HepG2 (cell line): Measurements from ENCODE around the gene ZKSCAN8. TPM values are rescaled to one million over a fixed set of nuclear protein-coding genes. Genes with fewer than 3 reads are reported as not detected.
A peak's percentile ranks its signal among the peaks of the same experiment; 100 is the strongest.

ENCODE experiments used
- ATF4 ChIP-seq, 2 experiments: fragments of 450-650 bp in 1 of 2; sonication (generic) in 1 of 2; formaldehyde crosslinking; IDR thresholded peaks; 2 replicates each; pipeline versions ENCODE4 v1.5.0 to v1.8.0; 2020 to 2022; ENCODE audit warnings: mild to moderate bottlenecking in 1 of 2, missing genetic modification reagents in 1 of 2
- CBX5 ChIP-seq: sonication (generic); formaldehyde crosslinking; IDR thresholded peaks from 2 replicates; pipeline ENCODE4 v1.4.0; 2020; ENCODE audit warnings: missing genetic modification reagents, borderline replicate concordance
- CCDC6 ChIP-seq: sonication (generic); formaldehyde crosslinking; IDR thresholded peaks from 2 replicates; pipeline ENCODE4 v1.8.1; 2022; ENCODE audit warnings: mild to moderate bottlenecking, missing genetic modification reagents, moderate library complexity
- HCFC1 ChIP-seq: fragments of 150-350 bp; IDR thresholded peaks from 2 replicates; pipeline ENCODE4 v1.6.1; 2014; ENCODE audit warnings: low read depth, low read length
- HNRNPLL ChIP-seq: fragments of 200-400 bp; formaldehyde crosslinking; IDR thresholded peaks from 2 replicates; pipeline ENCODE4 v1.6.1; 2017; ENCODE audit warnings: mild to moderate bottlenecking, low read depth, low read length; ENCODE audit not compliant: poor library complexity, severe bottlenecking
- JUNB ChIP-seq: sonication (generic); formaldehyde crosslinking; IDR thresholded peaks from 2 replicates; pipeline ENCODE4 v1.8.0; 2022; ENCODE audit warnings: missing genetic modification reagents, mild to moderate bottlenecking, borderline replicate concordance
- KIAA2018 ChIP-seq: sonication (generic); formaldehyde crosslinking; IDR thresholded peaks from 2 replicates; pipeline ENCODE4 v1.5.0; 2020; ENCODE audit warnings: mild to moderate bottlenecking, missing genetic modification reagents, borderline replicate concordance
- RFXAP ChIP-seq: sonication (generic); formaldehyde crosslinking; IDR thresholded peaks from 2 replicates; pipeline ENCODE4 v1.4.0; 2020; ENCODE audit warnings: missing genetic modification reagents, borderline replicate concordance
- U2AF1 ChIP-seq: fragments of 200-400 bp; formaldehyde crosslinking; optimal IDR thresholded peaks from 2 replicates; pipeline ENCODE3; 2017; ENCODE audit warnings: mild to moderate bottlenecking, low read depth, low read length
- ZBTB7B ChIP-seq: sonication (generic); formaldehyde crosslinking; IDR thresholded peaks from 2 replicates; pipeline ENCODE4 v1.4.0; 2020; ENCODE audit warnings: missing genetic modification reagents
- ZNF280B ChIP-seq: sonication (generic); formaldehyde crosslinking; IDR thresholded peaks from 2 replicates; pipeline ENCODE4 v1.5.0; 2020; ENCODE audit warnings: missing genetic modification reagents, mild to moderate bottlenecking, borderline replicate concordance
- ZNF343 ChIP-seq: sonication (generic); formaldehyde crosslinking; IDR thresholded peaks from 2 replicates; pipeline ENCODE4 v1.4.0; 2020; ENCODE audit warnings: mild to moderate bottlenecking, missing genetic modification reagents
- ZNF512 ChIP-seq: sonication (generic); formaldehyde crosslinking; IDR thresholded peaks from 2 replicates; pipeline ENCODE4 v1.4.0; 2020; ENCODE audit warnings: mild to moderate bottlenecking, missing genetic modification reagents
- ZNF761 ChIP-seq: sonication (generic); formaldehyde crosslinking; conservative IDR thresholded peaks from 2 replicates; pipeline ENCODE4 v1.4.0; 2020; ENCODE audit warnings: mild to moderate bottlenecking, missing genetic modification reagents
- polyA plus RNA-seq, 8 experiments: library from polyadenylated mRNA; depleted of rRNA in 3 of 8; stranded (reverse) in 7 of 8; unstranded in 1 of 8; fragments of >200 nt; fragmentation: Illumina TruSeq in 4 of 8; extraction: Trizol in 4 of 8; gene quantifications; 2 replicates each; pipeline versions ENCODE4 v1.2.1 to v1.2.3, GENCODE V29; 2011 to 2016; ENCODE audit warnings: low read depth in 4 of 8, missing spikeins in 1 of 8, mixed read lengths in 1 of 8; ENCODE audit not compliant: insufficient read depth in 1 of 8
- total RNA-seq, 5 experiments: library from RNA; depleted of rRNA; stranded (reverse); fragments of >200 nt; fragmentation: Illumina TruSeq; extraction: Trizol; gene quantifications; 2 replicates each; pipeline ENCODE4 v1.2.3, GENCODE V29; 2016; ENCODE audit warnings: low read depth in 1 of 5
- TF ChIP-seq, protein P1 (sequence below): sonication (generic); formaldehyde crosslinking; IDR thresholded peaks from 2 replicates; pipeline ENCODE4 v1.5.0; 2020; ENCODE audit warnings: missing genetic modification reagents

ZKSCAN8 gene
- total and polyA plus RNA-seq, 2 of the 13 experiments (the other 11 are each of a cell fraction or from before 2014, with no cell fraction given): 12.4 to 20.9 TPM

- no peak for TF ChIP-seq KIAA2018 (CRISPR knock-in tag)
- peak; percentile 75; the same call in 1 of the 2 replicates for TF ChIP-seq CBX5 (CRISPR knock-in tag)
- TF ChIP-seq ZBTB7B: no peak
- no peak for TF ChIP-seq CCDC6 (CRISPR knock-in tag)
- TF ChIP-seq HCFC1: peak; percentile 66
- TF ChIP-seq ZNF280B (CRISPR knock-in tag): peak; percentile 87; the same call in 1 of the 2 replicates
- TF ChIP-seq ZNF343 (CRISPR knock-in tag): no peak
- peak; percentile 94 for TF ChIP-seq U2AF1
- TF ChIP-seq, protein P1, sequence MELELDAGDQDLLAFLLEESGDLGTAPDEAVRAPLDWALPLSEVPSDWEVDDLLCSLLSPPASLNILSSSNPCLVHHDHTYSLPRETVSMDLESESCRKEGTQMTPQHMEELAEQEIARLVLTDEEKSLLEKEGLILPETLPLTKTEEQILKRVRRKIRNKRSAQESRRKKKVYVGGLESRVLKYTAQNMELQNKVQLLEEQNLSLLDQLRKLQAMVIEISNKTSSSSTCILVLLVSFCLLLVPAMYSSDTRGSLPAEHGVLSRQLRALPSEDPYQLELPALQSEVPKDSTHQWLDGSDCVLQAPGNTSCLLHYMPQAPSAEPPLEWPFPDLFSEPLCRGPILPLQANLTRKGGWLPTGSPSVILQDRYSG (CRISPR knock-in tag): 0 out of 2 replicates have a peak, but pooled peaks have one; percentile 80
- TF ChIP-seq ZNF512 (CRISPR knock-in tag): peak; percentile 68; the same call in 1 of the 2 replicates
- TF ChIP-seq JUNB (CRISPR knock-in tag): no peak
- TF ChIP-seq HNRNPLL: peak; percentile 77
- 0 out of 2 replicates have a peak, but pooled peaks have one; percentile 31 for TF ChIP-seq ZNF761 (CRISPR knock-in tag)
- TF ChIP-seq RFXAP (CRISPR knock-in tag): peak; percentile 80; the same call in 1 of the 2 replicates
- TF ChIP-seq ATF4 (CRISPR knock-in tag; IDR thresholded peaks at IDR 0.05): peak in 1 of 2 experiments; percentile 71; a peak in 2 of 4 replicates
These were observed 17.2 kb upstream of the ZKSCAN8 start, which contains the start of gene ZSCAN16 (continued) for GRCh38 chr6:28124350-28124970.
